ENCODE results near the gene ZNF474.

DNA sequence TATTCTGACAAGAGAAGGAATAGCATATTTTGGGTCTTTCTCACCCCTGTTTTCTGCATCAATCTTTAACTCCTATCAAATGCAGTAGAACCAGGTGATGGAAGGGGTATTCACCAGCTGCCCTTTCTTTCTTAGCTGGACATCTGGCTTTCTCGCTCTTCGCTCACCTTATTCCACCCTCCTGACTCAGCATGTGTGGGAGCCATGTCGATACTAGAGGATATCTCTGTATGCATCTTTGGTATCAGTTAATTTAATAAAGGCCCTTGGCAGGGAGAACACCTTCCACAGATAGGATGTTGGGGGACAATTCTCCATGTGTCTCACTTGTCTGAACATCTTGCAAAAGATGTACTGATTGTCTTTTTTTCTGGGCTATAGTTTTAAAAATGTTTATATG is 71.5 kb downstream of the ZNF474 start:
- TF ChIP-seq CTCF (conservative IDR thresholded peaks at IDR 0.05; ENCODE audit: low read depth, low read length) (no peak), EZH2 (IDR thresholded peaks at IDR 0.05; ENCODE audit: borderline replicate concordance, low read depth, low read length, poor library complexity, severe bottlenecking) (no peak)

Measured in A673 (cell line).